ENCODE data around the gene FOSL1. TPM values are rescaled to one million over a fixed set of nuclear protein-coding genes. Genes with fewer than 3 reads are reported as not detected.

Gene FOSL1
- total RNA-seq, 2 donors from 2014 or later: 1.8 TPM; not detected in 1

DNA sequence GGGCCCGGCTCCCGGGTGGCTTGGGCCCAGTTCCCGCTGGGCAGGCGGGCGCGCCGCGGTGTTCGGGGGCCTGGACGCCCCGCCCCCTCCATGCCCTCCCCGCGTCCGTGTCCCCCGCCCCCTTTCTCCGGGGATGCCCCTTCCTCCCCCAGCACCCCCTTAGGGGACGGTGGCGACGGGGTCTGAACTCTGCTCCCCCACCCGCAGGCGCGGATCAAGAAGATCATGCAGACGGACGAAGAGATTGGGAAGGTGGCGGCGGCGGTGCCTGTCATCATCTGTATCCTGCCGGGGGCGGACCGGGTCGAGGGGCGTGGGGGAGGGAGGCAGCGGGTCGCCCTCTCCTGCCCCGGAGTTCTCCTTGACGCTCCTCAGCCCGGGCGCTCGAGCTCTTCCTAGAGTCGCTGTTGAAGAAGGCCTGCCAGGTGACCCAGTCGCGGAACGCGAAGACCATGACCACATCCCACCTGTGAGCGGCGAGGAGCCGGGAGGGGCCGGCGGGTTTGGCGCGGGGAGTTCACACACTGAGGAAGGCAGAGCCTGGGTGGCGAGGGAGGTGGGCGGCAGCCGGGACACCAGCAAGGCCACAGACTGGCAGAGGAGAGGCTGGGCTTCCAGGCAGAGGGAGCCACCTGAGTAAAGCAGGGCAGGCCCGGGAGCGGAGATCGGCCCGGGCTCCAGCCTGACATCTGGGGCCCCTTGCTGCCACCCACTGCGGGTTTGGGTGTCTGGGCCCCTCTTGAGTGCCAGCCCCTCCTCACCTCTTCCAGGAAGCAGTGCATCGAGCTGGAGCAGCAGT lies 19.6 kb upstream of the FOSL1 start:
- peak; percentile 78 for DNase-seq
- Histone ChIP-seq H3K4me3 (ENCODE audit: low read length) (peak overlapping the region; percentile 84), H3K9me3 (ENCODE audit: control insufficient read depth, low read length) (no peaks in the 10 kb centered on the region), H3K9ac (ENCODE audit: extremely low read depth, low read length, poor library complexity, severe bottlenecking) (peak overlapping the region; percentile 38), H3K27me3 (ENCODE audit: control insufficient read depth, insufficient read depth, low read length, poor library complexity, severe bottlenecking) (no peaks in the 10 kb centered on the region), H3K4me1 (ENCODE audit: control insufficient read depth, insufficient read depth, low read length) (peaks cover 7% of the 10 kb centered on the region), H3K36me3 (ENCODE audit: control insufficient read depth, insufficient read depth, low read length) (peaks cover 15% of the 10 kb centered on the region), H3K27ac (ENCODE audit: low read depth, low read length) (no peak overlapping the region)
- Mint-ChIP-seq H3K27ac (peak overlapping the region; percentile 61), H3K36me3 (ENCODE audit: low read depth) (peaks cover 19% of the 10 kb centered on the region), H3K4me1 (no peaks in the 10 kb centered on the region), H3K27me3 (ENCODE audit: insufficient read depth) (peaks cover 3% of the 10 kb centered on the region), H3K4me3 (peak overlapping the region; percentile 79), H3K9me3 (no peaks in the 10 kb centered on the region)
- WGBS, 2 experiments (ENCODE audit: insufficient coverage in 1 of 2, insufficient read length in 1 of 2): 5 to 21% methylated on average over 13 to 55 of the region's 60 CpGs
- TF ChIP-seq CTCF (conservative IDR thresholded peaks at IDR 0.05): peak; percentile 1

DNA sequence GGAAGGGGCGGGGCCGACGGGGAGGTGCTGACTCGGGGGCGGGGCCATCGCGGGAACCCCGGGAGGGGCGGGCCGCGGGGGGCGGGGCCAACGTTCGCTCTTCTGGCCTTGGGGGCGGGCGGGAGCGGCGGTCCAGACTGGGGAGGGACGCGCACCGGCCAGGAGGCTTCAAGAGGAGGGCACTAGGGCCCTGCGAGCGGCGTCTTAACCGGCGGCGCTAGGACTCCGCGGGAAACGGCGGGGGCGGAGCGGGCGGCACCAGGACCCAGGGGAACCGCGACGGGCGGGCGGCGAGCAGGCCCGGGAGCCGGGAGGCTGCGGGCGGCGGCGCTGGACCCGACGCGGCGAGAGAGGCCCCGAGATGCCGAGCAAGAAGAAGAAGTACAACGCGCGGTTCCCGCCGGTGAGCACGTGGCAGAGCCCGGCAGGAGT lies 19.0 kb upstream of the FOSL1 start, which contains the start of gene DRAP1:
Gene DRAP1, plus strand, starts transcription at position 286 of the 432 bp plus-strand sequence. Its CDS starts 76 bp downstream, at position 362.
- peaks cover 19% of the 10 kb centered on the region for H3K36me3 Mint-ChIP-seq (ENCODE audit: low read depth)
- Histone ChIP-seq H3K9me3 (ENCODE audit: control insufficient read depth, low read length) (no peaks in the 10 kb centered on the region), H3K27ac (ENCODE audit: low read depth, low read length) (peak within 1 kb of the TSS; percentile 77), H3K36me3 (ENCODE audit: control insufficient read depth, insufficient read depth, low read length) (peaks cover 15% of the 10 kb centered on the region), H3K9ac (ENCODE audit: extremely low read depth, low read length, poor library complexity, severe bottlenecking) (peak within 1 kb of the TSS; percentile 87), H3K4me1 (ENCODE audit: control insufficient read depth, insufficient read depth, low read length) (peaks cover 7% of the 10 kb centered on the region), H3K4me3 (ENCODE audit: low read length) (peak within 1 kb of the TSS; percentile 97), H3K27me3 (ENCODE audit: control insufficient read depth, insufficient read depth, low read length, poor library complexity, severe bottlenecking) (no peaks in the 10 kb centered on the region)
- 0 to 1% methylated on average over 26 to 54 of the region's 59 CpGs for WGBS, 2 experiments (ENCODE audit: insufficient coverage in 1 of 2, insufficient read length in 1 of 2)
- H3K27me3 Mint-ChIP-seq (ENCODE audit: insufficient read depth): peaks cover 4% of the 10 kb centered on the region
- DNase-seq: peak; percentile 99
- H3K4me3 Mint-ChIP-seq: peak within 1 kb of the TSS; percentile 79
- H3K27ac Mint-ChIP-seq: peak within 1 kb of the TSS; percentile 84
- TF ChIP-seq CTCF (conservative IDR thresholded peaks at IDR 0.05): peak; percentile 13
- H3K4me1 Mint-ChIP-seq: no peaks in the 10 kb centered on the region
- no peaks in the 10 kb centered on the region for H3K9me3 Mint-ChIP-seq

GRCh38 chr11:65918211-65919140 lies 18.3 kb upstream of the FOSL1 start, which contains the start of gene C11orf68:
Gene C11orf68 (minus strand): TSS chr11:65919062. CDS start chr11:65919031, 31 bp downstream.
- Histone ChIP-seq H3K36me3 (ENCODE audit: control insufficient read depth, insufficient read depth, low read length) (peaks cover 15% of the 10 kb centered on the region), H3K4me1 (ENCODE audit: control insufficient read depth, insufficient read depth, low read length) (peaks cover 7% of the 10 kb centered on the region), H3K9ac (ENCODE audit: extremely low read depth, low read length, poor library complexity, severe bottlenecking) (peak within 1 kb of the TSS; percentile 87), H3K27ac (ENCODE audit: low read depth, low read length) (peak within 1 kb of the TSS; percentile 77), H3K27me3 (ENCODE audit: control insufficient read depth, insufficient read depth, low read length, poor library complexity, severe bottlenecking) (no peaks in the 10 kb centered on the region), H3K4me3 (ENCODE audit: low read length) (peak within 1 kb of the TSS; percentile 97), H3K9me3 (ENCODE audit: control insufficient read depth, low read length) (no peaks in the 10 kb centered on the region)
- Mint-ChIP-seq H3K9me3 (no peaks in the 10 kb centered on the region), H3K27me3 (ENCODE audit: insufficient read depth) (peaks cover 4% of the 10 kb centered on the region), H3K36me3 (ENCODE audit: low read depth) (peaks cover 18% of the 10 kb centered on the region), H3K4me3 (peak within 1 kb of the TSS; percentile 79), H3K27ac (peak within 1 kb of the TSS; percentile 84), H3K4me1 (no peaks in the 10 kb centered on the region)
- TF ChIP-seq CTCF (conservative IDR thresholded peaks at IDR 0.05): no peak
- 6 to 19% methylated on average over 29 to 75 of the region's 77 CpGs for WGBS, 2 experiments (ENCODE audit: insufficient coverage in 1 of 2, insufficient read length in 1 of 2)
- DNase-seq: no peak

All from endodermal cell (in vitro differentiated cells).